Natural killer cell (primary cell): Measurements from ENCODE around the gene MIEF1. TPM values are rescaled to one million over a fixed set of nuclear protein-coding genes. Genes with fewer than 3 reads are reported as not detected.

Experiments used
- ATAC-seq, 3 donors: fragments of 150-1000 bp in 2 of 3; fragments of 200-7000 bp in 1 of 3; cut with Tn5 transposase; 1 replicate in 1 of 3; 2 replicates in 2 of 3; pipeline ENCODE4 v1.10.0; 2021; ENCODE audit warnings: mild to moderate bottlenecking in 2 of 3, moderate library complexity in 2 of 3
- DNase-seq, 2 donors: peaks; one replicate each; pipeline versions ENCODE4 v3.0.0 to v3.0.0-alpha.2; 2013 to 2021; ENCODE audit warnings: mixed read lengths in 1 of 2
- H3K27ac ChIP-seq: one replicate; pipeline ENCODE4 v1.5.1; 2013; ENCODE audit warnings: mild to moderate bottlenecking, low read length
- H3K27me3 ChIP-seq: one replicate; pipeline ENCODE4 v1.6.1; 2013; ENCODE audit warnings: low read length; ENCODE audit not compliant: control insufficient read depth, insufficient read depth
- H3K36me3 ChIP-seq: one replicate; pipeline ENCODE4 v1.6.1; 2013; ENCODE audit warnings: low read length; ENCODE audit not compliant: control insufficient read depth, insufficient read depth
- H3K4me1 ChIP-seq: one replicate; pipeline ENCODE4 v1.6.1; 2013; ENCODE audit warnings: low read length; ENCODE audit not compliant: control insufficient read depth, insufficient read depth
- H3K4me3 ChIP-seq: one replicate; pipeline ENCODE4 v1.5.1; 2013; ENCODE audit warnings: low read length
- H3K9me3 ChIP-seq: one replicate; pipeline ENCODE4 v1.6.1; 2013; ENCODE audit warnings: low read length; ENCODE audit not compliant: control insufficient read depth, insufficient read depth
- H3K27ac Mint-ChIP-seq, 2 donors: one replicate each; pipeline ENCODE4 v1.8.0; 2022; ENCODE audit warnings: mild to moderate bottlenecking in 2 of 2, mixed read lengths in 2 of 2, moderate library complexity in 1 of 2
- H3K27me3 Mint-ChIP-seq, 2 donors: one replicate each; pipeline ENCODE4 v1.8.0; 2022; ENCODE audit warnings: low read depth in 2 of 2, mixed read lengths in 2 of 2
- H3K36me3 Mint-ChIP-seq: one replicate; pipeline ENCODE4 v1.8.0; 2022; ENCODE audit warnings: mixed read lengths
- H3K4me1 Mint-ChIP-seq, 2 donors: one replicate each; pipeline ENCODE4 v1.8.0; 2022; ENCODE audit warnings: mixed read lengths in 2 of 2
- H3K4me3 Mint-ChIP-seq: one replicate; pipeline ENCODE4 v1.8.0; 2022; ENCODE audit warnings: mild to moderate bottlenecking, moderate library complexity, mixed read lengths
- H3K9me3 Mint-ChIP-seq, 2 donors: one replicate each; pipeline ENCODE4 v1.8.0; 2022; ENCODE audit warnings: mixed read lengths in 2 of 2
- CTCF ChIP-seq: fragments of 200-600 bp; IDR thresholded peaks from one replicate; pipeline ENCODE4 v1.8.0; 2022; ENCODE audit warnings: antibody characterized with exemption
- WGBS: methylation state at CpG from one replicate; pipeline ENCODE4 v1.1.7; 2013; ENCODE audit warnings: missing lambda C conversion rate; ENCODE audit not compliant: insufficient coverage; 5-methylcytosine and 5-hydroxymethylcytosine counted together
- intact Hi-C: fragments of 100-400 bp; cut with micrococcal nuclease; formaldehyde crosslinking; loops from one replicate; pipeline ENCODE4 v1.14.2; 2022
- total RNA-seq, 4 donors: library from RNA; stranded (reverse); fragments of 120-200 nt in 1 of 4; gene quantifications; one replicate each; pipeline versions ENCODE4 v1.2.3 to v1.2.4, GENCODE V29; 2013 to 2022

MIEF1 gene
- total RNA-seq, 3 donors from 2014 or later (not counting 1 experiment from before 2014, with no cell fraction given), result 16.1 to 27.6 (median 25.1) TPM

- Mint-ChIP-seq H3K27me3 (no peaks in the 10 kb centered on the region), H3K36me3 (no peaks in the 10 kb centered on the region), H3K9me3 (no peaks in the 10 kb centered on the region), H3K4me1 (peaks cover 63 to 73% of the 10 kb centered on the region in 2 donors), H3K4me3 (no peak overlapping the region), H3K27ac (peak overlapping the region; percentile 73 to 79)
- H3K9me3 ChIP-seq, result no peaks in the 10 kb centered on the region
- 94% methylated on average over 4 of the region's 4 CpGs for WGBS
- ATAC-seq, result no peak
- H3K27me3 ChIP-seq, result no peaks in the 10 kb centered on the region
- peaks cover 61% of the 10 kb centered on the region for H3K36me3 ChIP-seq
- no peak overlapping the region for H3K4me3 ChIP-seq
- no peak for TF ChIP-seq CTCF
- DNase-seq, result no peak
- H3K4me1 ChIP-seq, result peaks cover 88% of the 10 kb centered on the region
- H3K27ac ChIP-seq, result no peak overlapping the region
- intact Hi-C loops, result no loop called here
Measured at GRCh38 chr22:39525658-39525975, 23.5 kb downstream of the MIEF1 start.

GRCh38 chr22:39526736-39527171 lies 24.7 kb downstream of the MIEF1 start:
- Histone ChIP-seq H3K27ac (no peak overlapping the region), H3K36me3 (peaks cover 54% of the 10 kb centered on the region), H3K9me3 (no peaks in the 10 kb centered on the region), H3K27me3 (no peaks in the 10 kb centered on the region), H3K4me3 (no peak overlapping the region), H3K4me1 (peaks cover 92% of the 10 kb centered on the region)
- DNase-seq (peak in 1 of 2 donors; percentile 61), ATAC-seq (no peak)
- H3K4me3 Mint-ChIP-seq, result no peak overlapping the region
- no peak for TF ChIP-seq CTCF
- peaks cover 66 to 83% of the 10 kb centered on the region in 2 donors for H3K4me1 Mint-ChIP-seq
- peak overlapping the region; percentile 66 to 68 for H3K27ac Mint-ChIP-seq
- H3K36me3 Mint-ChIP-seq, result no peaks in the 10 kb centered on the region
- intact Hi-C loops, result no loop called here
- H3K27me3 Mint-ChIP-seq, result no peaks in the 10 kb centered on the region
- H3K9me3 Mint-ChIP-seq, result no peaks in the 10 kb centered on the region
- WGBS, result 36% methylated on average over 4 of the region's 4 CpGs

GRCh38 chr22:39527481-39527961 lies 25.4 kb downstream of the MIEF1 start:
- Histone ChIP-seq H3K27me3 (no peaks in the 10 kb centered on the region), H3K9me3 (no peaks in the 10 kb centered on the region), H3K36me3 (peaks cover 47% of the 10 kb centered on the region), H3K27ac (peak overlapping the region; percentile 11), H3K4me3 (no peak overlapping the region), H3K4me1 (peaks cover 88% of the 10 kb centered on the region)
- H3K27ac Mint-ChIP-seq, result peak overlapping the region; percentile 66 to 68
- DNase-seq (peak in 1 of 2 donors; percentile 28), ATAC-seq (no peak)
- TF ChIP-seq CTCF, result no peak
- WGBS, result 75% methylated on average over 6 of the region's 6 CpGs
- H3K4me1 Mint-ChIP-seq, result peaks cover 62 to 81% of the 10 kb centered on the region in 2 donors
- H3K9me3 Mint-ChIP-seq, result no peaks in the 10 kb centered on the region
- H3K27me3 Mint-ChIP-seq, result no peaks in the 10 kb centered on the region
- H3K36me3 Mint-ChIP-seq, result no peaks in the 10 kb centered on the region
- intact Hi-C loops, result no loop called here
- H3K4me3 Mint-ChIP-seq, result no peak overlapping the region

- H3K4me1 ChIP-seq, result peaks cover 82% of the 10 kb centered on the region
- H3K27ac ChIP-seq, result peak overlapping the region; percentile 36
- H3K36me3 ChIP-seq, result peaks cover 40% of the 10 kb centered on the region
- Mint-ChIP-seq H3K9me3 (no peaks in the 10 kb centered on the region), H3K4me3 (no peak overlapping the region), H3K36me3 (no peaks in the 10 kb centered on the region), H3K27ac (peak overlapping the region; percentile 62 to 68), H3K4me1 (peaks cover 56 to 79% of the 10 kb centered on the region in 2 donors), H3K27me3 (no peaks in the 10 kb centered on the region)
- DNase-seq (peak in 1 of 2 donors; percentile 26), ATAC-seq (no peak)
- no peak overlapping the region for H3K4me3 ChIP-seq
- H3K27me3 ChIP-seq, result no peaks in the 10 kb centered on the region
- 91% methylated on average over 11 of the region's 12 CpGs for WGBS
- H3K9me3 ChIP-seq, result no peaks in the 10 kb centered on the region
- intact Hi-C loops, result loop anchor here (2.0 kb wide), 2 partner anchors 209 to 357 kb away; partner anchors contain the start of gene RPL3
- TF ChIP-seq CTCF, result no peak
Measured at GRCh38 chr22:39528080-39528661, 26.1 kb downstream of the MIEF1 start.
